HEK293 (cell line): ENCODE measurements around the gene NBPF6.
A peak's percentile ranks its signal among the peaks of the same experiment; 100 is the strongest.

ENCODE experiments used
- BCL11A ChIP-seq: fragments of 450-650 bp; formaldehyde crosslinking; IDR thresholded peaks from 2 replicates; pipeline ENCODE4 v1.5.1; 2016; ENCODE audit warnings: low read depth, missing biosample characterization, missing genetic modification characterization
- PATZ1 ChIP-seq: fragments of 450-650 bp; formaldehyde crosslinking; IDR thresholded peaks from 2 replicates; pipeline ENCODE4 v1.5.1; 2016; ENCODE audit warnings: missing biosample characterization, missing genetic modification characterization
- PRDM10 ChIP-seq: fragments of 450-650 bp; formaldehyde crosslinking; IDR thresholded peaks from 2 replicates; pipeline ENCODE4 v1.5.1; 2016; ENCODE audit warnings: missing biosample characterization, missing genetic modification characterization
- SP3 ChIP-seq: fragments of 450-650 bp; formaldehyde crosslinking; IDR thresholded peaks from 2 replicates; pipeline ENCODE4 v1.5.1; 2016; ENCODE audit warnings: missing biosample characterization, missing genetic modification characterization
- ZBTB17 ChIP-seq: fragments of 450-650 bp; formaldehyde crosslinking; IDR thresholded peaks from 2 replicates; pipeline ENCODE4 v1.5.1; 2016; ENCODE audit warnings: missing biosample characterization, missing genetic modification characterization
- ZBTB8A ChIP-seq: fragments of 450-650 bp; formaldehyde crosslinking; IDR thresholded peaks from 2 replicates; pipeline ENCODE4 v1.5.1; 2016; ENCODE audit warnings: missing biosample characterization, missing genetic modification characterization
- ZNF10 ChIP-seq: fragments of 450-650 bp; formaldehyde crosslinking; IDR thresholded peaks from 2 replicates; pipeline ENCODE4 v1.5.1; 2017; ENCODE audit warnings: missing biosample characterization, missing genetic modification characterization
- ZNF132 ChIP-seq: fragments of 450-650 bp; formaldehyde crosslinking; IDR thresholded peaks from 2 replicates; pipeline ENCODE4 v1.5.1; 2017; ENCODE audit warnings: missing biosample characterization, missing genetic modification characterization, borderline replicate concordance
- ZNF157 ChIP-seq: fragments of 450-650 bp; formaldehyde crosslinking; IDR thresholded peaks from 2 replicates; pipeline ENCODE4 v1.5.1; 2016; ENCODE audit warnings: missing biosample characterization, missing genetic modification characterization
- ZNF239 ChIP-seq: fragments of 450-650 bp; formaldehyde crosslinking; IDR thresholded peaks from 2 replicates; pipeline ENCODE4 v1.5.1; 2016; ENCODE audit warnings: missing biosample characterization, missing genetic modification characterization
- ZNF292 ChIP-seq: fragments of 450-650 bp; formaldehyde crosslinking; IDR thresholded peaks from 2 replicates; pipeline ENCODE4 v1.5.1; 2016; ENCODE audit warnings: low read depth, missing biosample characterization, missing genetic modification characterization, borderline replicate concordance
- ZNF350 ChIP-seq: fragments of 450-650 bp; formaldehyde crosslinking; IDR thresholded peaks from 2 replicates; pipeline ENCODE4 v1.5.0; 2017; ENCODE audit warnings: missing biosample characterization, mild to moderate bottlenecking, missing genetic modification characterization
- ZNF37A ChIP-seq: fragments of 450-650 bp; IDR thresholded peaks from 2 replicates; pipeline ENCODE4 v1.5.1; 2018; ENCODE audit warnings: missing biosample characterization, missing genetic modification characterization
- ZNF391 ChIP-seq: fragments of 450-650 bp; formaldehyde crosslinking; IDR thresholded peaks from 2 replicates; pipeline ENCODE4 v1.5.1; 2016; ENCODE audit warnings: low read depth, missing biosample characterization, missing genetic modification characterization, borderline replicate concordance
- ZNF394 ChIP-seq: fragments of 450-650 bp; formaldehyde crosslinking; IDR thresholded peaks from 2 replicates; pipeline ENCODE4 v1.5.1; 2016; ENCODE audit warnings: missing biosample characterization, missing genetic modification characterization, mild to moderate bottlenecking, moderate library complexity, borderline replicate concordance
- ZNF398 ChIP-seq: fragments of 450-650 bp; formaldehyde crosslinking; IDR thresholded peaks from 2 replicates; pipeline ENCODE4 v1.5.1; 2017; ENCODE audit warnings: missing biosample characterization, missing genetic modification characterization
- ZNF449 ChIP-seq: fragments of 450-650 bp; formaldehyde crosslinking; IDR thresholded peaks from 2 replicates; pipeline ENCODE4 v1.5.1; 2017; ENCODE audit warnings: missing biosample characterization, mild to moderate bottlenecking, missing genetic modification characterization, moderate library complexity
- ZNF473 ChIP-seq: fragments of 450-650 bp; formaldehyde crosslinking; IDR thresholded peaks from 2 replicates; pipeline ENCODE4 v1.5.1; 2017; ENCODE audit warnings: missing biosample characterization, missing genetic modification characterization
- ZNF514 ChIP-seq: fragments of 450-650 bp; formaldehyde crosslinking; IDR thresholded peaks from 2 replicates; pipeline ENCODE4 v1.5.1; 2016; ENCODE audit warnings: missing biosample characterization, missing genetic modification characterization
- ZNF571 ChIP-seq: fragments of 450-650 bp; formaldehyde crosslinking; IDR thresholded peaks from 2 replicates; pipeline ENCODE4 v1.5.0; 2017; ENCODE audit warnings: missing biosample characterization, missing genetic modification characterization
- ZNF580 ChIP-seq: fragments of 450-650 bp; formaldehyde crosslinking; IDR thresholded peaks from 2 replicates; pipeline ENCODE4 v1.5.1; 2016; ENCODE audit warnings: missing biosample characterization, missing genetic modification characterization
- ZNF626 ChIP-seq: fragments of 450-650 bp; sonication (Bioruptor Pico); formaldehyde crosslinking; IDR thresholded peaks from 2 replicates; pipeline ENCODE4 v1.5.1; 2018; ENCODE audit warnings: missing biosample characterization, missing genetic modification characterization, inconsistent platforms
- ZNF660 ChIP-seq: fragments of 450-650 bp; IDR thresholded peaks from 2 replicates; pipeline ENCODE4 v1.5.1; 2018; ENCODE audit warnings: missing biosample characterization, mild to moderate bottlenecking, missing genetic modification characterization
- ZNF664 ChIP-seq: fragments of 450-650 bp; formaldehyde crosslinking; IDR thresholded peaks from 2 replicates; pipeline ENCODE4 v1.5.1; 2016; ENCODE audit warnings: missing biosample characterization, missing genetic modification characterization
- ZNF830 ChIP-seq: fragments of 450-650 bp; IDR thresholded peaks from 2 replicates; pipeline ENCODE4 v1.5.0; 2018; ENCODE audit warnings: missing biosample characterization, missing genetic modification characterization, low read depth, mild to moderate bottlenecking, moderate library complexity
- ZSCAN30 ChIP-seq: fragments of 450-650 bp; IDR thresholded peaks from 2 replicates; pipeline ENCODE4 v1.5.1; 2018; ENCODE audit warnings: missing biosample characterization, mild to moderate bottlenecking, missing genetic modification characterization, moderate library complexity
- TF ChIP-seq, protein P1 (sequence below): fragments of 450-650 bp; formaldehyde crosslinking; IDR thresholded peaks from 2 replicates; pipeline ENCODE4 v1.5.1; 2016; ENCODE audit warnings: missing biosample characterization, missing genetic modification characterization
- TF ChIP-seq, protein P2 (sequence below): fragments of 450-650 bp; formaldehyde crosslinking; IDR thresholded peaks from 2 replicates; pipeline ENCODE4 v1.5.1; 2016; ENCODE audit warnings: missing biosample characterization, missing genetic modification characterization, borderline replicate concordance

Gene NBPF6

GRCh38 chr1:108478429-108479015 lies 28.4 kb downstream of the NBPF6 start (continued):
- TF ChIP-seq PRDM10 (tag by site-specific recombination) (no peak), ZNF571 (tag by site-specific recombination) (no peak), ZSCAN30 (tag by site-specific recombination) (no peak), ZNF580 (no peak), ZBTB8A (peak; percentile 63; the same call in 1 of the 2 replicates), ZNF830 (no peak), ZNF37A (tag by site-specific recombination) (no peak), BCL11A (tag by site-specific recombination) (no peak), ZNF10 (no peak), ZNF660 (tag by site-specific recombination) (no peak), ZNF664 (peak; percentile 48; the same call in 1 of the 2 replicates), ZNF132 (tag by site-specific recombination) (no peak), ZNF391 (tag by site-specific recombination) (no peak), ZNF394 (peak; percentile 90; the same call in 1 of the 2 replicates), ZNF626 (tag by site-specific recombination) (no peak), SP3 (tag by site-specific recombination) (no peak), ZNF157 (tag by site-specific recombination) (no peak), PATZ1 (tag by site-specific recombination) (no peak), ZNF449 (tag by site-specific recombination) (no peak), ZNF473 (no peak), ZBTB17 (tag by site-specific recombination) (no peak), ZNF514 (0 out of 2 replicates have a peak, but pooled peaks have one; percentile 17), ZNF292 (peak; percentile 72; the same call in 1 of the 2 replicates), ZNF239 (tag by site-specific recombination) (no peak), ZNF350 (tag by site-specific recombination) (no peak), ZNF398 (tag by site-specific recombination) (no peak)
- TF ChIP-seq, protein P1, sequence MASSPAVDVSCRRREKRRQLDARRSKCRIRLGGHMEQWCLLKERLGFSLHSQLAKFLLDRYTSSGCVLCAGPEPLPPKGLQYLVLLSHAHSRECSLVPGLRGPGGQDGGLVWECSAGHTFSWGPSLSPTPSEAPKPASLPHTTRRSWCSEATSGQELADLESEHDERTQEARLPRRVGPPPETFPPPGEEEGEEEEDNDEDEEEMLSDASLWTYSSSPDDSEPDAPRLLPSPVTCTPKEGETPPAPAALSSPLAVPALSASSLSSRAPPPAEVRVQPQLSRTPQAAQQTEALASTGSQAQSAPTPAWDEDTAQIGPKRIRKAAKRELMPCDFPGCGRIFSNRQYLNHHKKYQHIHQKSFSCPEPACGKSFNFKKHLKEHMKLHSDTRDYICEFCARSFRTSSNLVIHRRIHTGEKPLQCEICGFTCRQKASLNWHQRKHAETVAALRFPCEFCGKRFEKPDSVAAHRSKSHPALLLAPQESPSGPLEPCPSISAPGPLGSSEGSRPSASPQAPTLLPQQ (tag by site-specific recombination) = no peak
- TF ChIP-seq, protein P2, sequence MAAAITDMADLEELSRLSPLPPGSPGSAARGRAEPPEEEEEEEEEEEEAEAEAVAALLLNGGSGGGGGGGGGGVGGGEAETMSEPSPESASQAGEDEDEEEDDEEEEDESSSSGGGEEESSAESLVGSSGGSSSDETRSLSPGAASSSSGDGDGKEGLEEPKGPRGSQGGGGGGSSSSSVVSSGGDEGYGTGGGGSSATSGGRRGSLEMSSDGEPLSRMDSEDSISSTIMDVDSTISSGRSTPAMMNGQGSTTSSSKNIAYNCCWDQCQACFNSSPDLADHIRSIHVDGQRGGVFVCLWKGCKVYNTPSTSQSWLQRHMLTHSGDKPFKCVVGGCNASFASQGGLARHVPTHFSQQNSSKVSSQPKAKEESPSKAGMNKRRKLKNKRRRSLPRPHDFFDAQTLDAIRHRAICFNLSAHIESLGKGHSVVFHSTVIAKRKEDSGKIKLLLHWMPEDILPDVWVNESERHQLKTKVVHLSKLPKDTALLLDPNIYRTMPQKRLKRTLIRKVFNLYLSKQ = no peak
